CD4-positive, alpha-beta T cell treated with Interferon alpha-2 for 1 hour (primary cell): ENCODE data around the gene STMND1.

Experiments
- DNase-seq, 2 donors: peaks; one replicate each; pipeline ENCODE4 v3.0.0-alpha.2; 2020 to 2022

The STMND1 gene

GRCh38 chr6:17099401-17100059 lies 2.3 kb upstream of the STMND1 start:
- DNase-seq: no peak

GRCh38 chr6:17100806-17101205 lies 1.0 kb upstream of the STMND1 start:
- DNase-seq: no peak

GRCh38 chr6:17102258-17102870 lies 514 bp downstream of the STMND1 start:
- DNase-seq: no peak

GRCh38 chr6:17103715-17104114 lies 1.9 kb downstream of the STMND1 start:
- DNase-seq: no peak

GRCh38 chr6:17107863-17108262 lies 6.0 kb downstream of the STMND1 start:
- DNase-seq: no peak

- no peak for DNase-seq
These were observed 13.6 kb downstream of the STMND1 start for GRCh38 chr6:17115251-17116116.

- DNase-seq: no peak
These were observed 14.2 kb downstream of the STMND1 start for GRCh38 chr6:17116117-17116440.

- no peak for DNase-seq
These were observed 18.2 kb downstream of the STMND1 start for GRCh38 chr6:17120019-17120418.

- DNase-seq: no peak
These were observed 23.6 kb downstream of the STMND1 start for GRCh38 chr6:17125407-17125806.

GRCh38 chr6:17130786-17131185 lies 28.9 kb downstream of the STMND1 start:
- DNase-seq: no peak

- DNase-seq: no peak
These were observed 31.1 kb downstream of the STMND1 start for GRCh38 chr6:17132967-17133366.

- DNase-seq: no peak
These were observed 36.2 kb downstream of the STMND1 start for GRCh38 chr6:17138033-17138432.

GRCh38 chr6:17144016-17144415 lies 42.2 kb downstream of the STMND1 start:
- no peak for DNase-seq

- no peak for DNase-seq
These were observed 47.7 kb downstream of the STMND1 start for GRCh38 chr6:17149571-17149970.

- no peak for DNase-seq
These were observed 48.2 kb downstream of the STMND1 start for GRCh38 chr6:17150096-17150495.

GRCh38 chr6:17151888-17152287 lies 50.0 kb downstream of the STMND1 start:
- DNase-seq: no peak

GRCh38 chr6:17152703-17153102 lies 50.9 kb downstream of the STMND1 start:
- DNase-seq: no peak

GRCh38 chr6:17156112-17156921 lies 54.5 kb downstream of the STMND1 start:
- DNase-seq: peak; percentile 45 to 69

GRCh38 chr6:17156966-17157365 lies 55.1 kb downstream of the STMND1 start:
- DNase-seq: no peak

GRCh38 chr6:17157617-17158016 lies 55.8 kb downstream of the STMND1 start:
- DNase-seq: no peak

GRCh38 chr6:17159240-17159639 lies 57.4 kb downstream of the STMND1 start:
- DNase-seq: no peak

- no peak for DNase-seq
These were observed 59.2 kb downstream of the STMND1 start for GRCh38 chr6:17161076-17161475.

- no peak for DNase-seq
These were observed 63.5 kb downstream of the STMND1 start for GRCh38 chr6:17165383-17165782.
